ENCODE data around the gene LRRC8E. TPM values are rescaled to one million over a fixed set of nuclear protein-coding genes. Genes with fewer than 3 reads are reported as not detected.
"Not testable (repeated sequence)": the region's sequence is repeated elsewhere in the genome, so short reads cannot be mapped to it uniquely, and the experiment has no call there.

LRRC8E gene
- total RNA-seq, 1 donor from 2014 or later: not detected

DNA sequence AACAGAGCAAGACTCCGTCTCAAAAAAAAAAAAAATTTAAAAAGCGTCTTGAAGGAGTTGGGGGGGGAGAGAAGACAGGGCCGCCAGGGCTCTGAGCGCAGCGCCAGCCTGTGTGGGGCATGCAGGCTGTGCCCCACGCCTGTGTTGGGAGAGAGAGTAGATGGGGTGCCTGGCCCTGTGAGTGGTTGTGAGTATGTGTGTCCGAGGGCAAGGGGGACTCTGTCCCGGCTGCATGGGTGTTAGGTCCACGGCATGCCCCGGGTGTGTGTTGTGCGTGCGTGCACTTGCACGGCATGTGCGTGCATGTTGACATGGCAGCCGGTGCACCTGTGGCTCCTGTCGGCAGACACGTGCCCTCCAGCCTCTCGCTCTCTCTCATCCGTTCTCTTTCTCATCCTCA is 18.8 kb downstream of the LRRC8E start:
- intact Hi-C loops (cut with micrococcal nuclease): no loop called here

DNA sequence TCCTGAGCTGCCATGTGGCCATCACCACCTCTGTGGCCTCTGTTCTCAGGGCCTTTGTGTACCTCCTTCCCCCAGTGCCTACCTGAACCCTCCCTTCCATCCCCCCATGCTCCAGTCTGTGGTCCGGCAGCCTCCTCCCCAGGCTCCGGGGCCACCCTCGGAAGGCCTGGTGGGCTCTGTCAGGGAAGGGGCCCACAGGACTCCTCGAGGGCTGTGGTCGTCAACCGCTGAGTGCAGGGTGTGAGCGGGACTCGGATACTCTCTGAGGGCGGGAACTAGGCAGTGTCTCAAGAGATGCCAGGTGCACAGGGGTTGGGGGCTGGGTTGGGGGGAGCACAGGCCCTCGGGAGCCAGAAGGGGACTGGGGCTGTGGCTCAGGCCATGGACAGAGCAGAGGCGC is 19.2 kb downstream of the LRRC8E start:
- intact Hi-C loops (cut with micrococcal nuclease): no loop called here

DNA sequence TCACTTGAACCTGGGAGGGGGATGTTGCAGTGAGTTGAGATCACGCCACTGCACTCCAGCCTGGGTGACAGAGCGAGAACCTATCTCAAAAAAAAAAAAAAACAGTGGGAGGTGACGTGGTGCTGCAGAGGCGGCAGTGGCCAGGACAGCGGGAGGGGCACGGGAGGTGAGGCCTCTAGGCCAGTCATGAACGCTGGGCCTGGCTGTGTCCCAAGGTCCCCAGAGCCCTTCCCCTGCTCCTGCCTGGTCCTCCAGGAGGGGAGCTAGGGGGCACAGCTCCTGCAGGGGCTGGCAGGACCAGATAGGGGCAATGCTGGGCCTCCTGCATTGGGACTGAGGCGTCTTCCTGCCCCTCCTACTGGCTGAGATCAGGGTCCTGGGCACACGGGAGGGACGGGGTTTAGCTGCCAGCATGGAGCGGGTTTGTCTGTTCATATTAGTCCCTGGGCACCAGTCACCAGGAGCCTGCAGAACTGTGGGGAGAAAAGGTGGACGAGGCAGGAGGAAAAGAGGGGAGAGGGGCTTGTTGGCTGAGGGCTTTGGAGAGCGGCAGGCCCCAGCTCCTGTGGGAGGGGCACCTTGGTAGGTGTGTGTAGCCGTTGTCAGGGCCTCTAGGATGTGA is 19.9 kb downstream of the LRRC8E start:
- intact Hi-C loops (cut with micrococcal nuclease): no loop called here

DNA sequence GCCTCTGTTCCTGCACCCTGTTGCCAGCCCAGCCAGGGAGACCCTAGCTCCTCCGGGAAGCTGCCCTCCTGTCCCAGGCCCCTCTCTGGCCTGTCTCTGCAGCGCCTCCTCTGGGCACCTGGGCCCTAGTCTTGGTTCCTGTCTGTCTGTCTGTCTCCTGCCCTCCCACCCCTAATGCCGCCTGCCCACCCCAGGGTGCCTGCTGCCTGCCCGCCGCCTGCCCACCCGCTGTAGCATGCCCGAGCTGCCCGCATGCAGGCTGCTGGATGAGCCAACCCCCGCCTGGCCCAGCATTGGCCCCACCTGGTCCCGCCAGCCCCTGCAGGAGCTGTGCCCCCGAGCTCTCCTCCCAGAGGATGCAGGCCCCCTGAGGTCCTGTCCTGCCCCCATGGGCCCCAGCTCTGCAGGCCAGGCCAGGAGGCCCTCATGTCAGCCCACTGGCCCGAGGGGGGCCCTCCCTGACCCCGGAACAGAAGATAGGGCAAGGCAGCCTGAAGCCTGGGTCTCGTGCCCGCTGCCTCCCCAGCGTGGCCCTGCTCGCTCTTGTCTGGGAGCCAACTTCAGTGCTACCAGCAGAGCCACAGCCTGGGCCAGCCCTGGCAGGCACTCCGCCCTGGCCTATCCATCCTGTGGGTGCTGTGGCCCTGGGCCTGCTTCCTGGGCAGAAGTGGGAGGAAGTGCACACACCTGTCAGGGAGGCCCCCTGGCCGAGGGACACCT is 20.6 kb downstream of the LRRC8E start:
- intact Hi-C loops (cut with micrococcal nuclease): no loop called here

DNA sequence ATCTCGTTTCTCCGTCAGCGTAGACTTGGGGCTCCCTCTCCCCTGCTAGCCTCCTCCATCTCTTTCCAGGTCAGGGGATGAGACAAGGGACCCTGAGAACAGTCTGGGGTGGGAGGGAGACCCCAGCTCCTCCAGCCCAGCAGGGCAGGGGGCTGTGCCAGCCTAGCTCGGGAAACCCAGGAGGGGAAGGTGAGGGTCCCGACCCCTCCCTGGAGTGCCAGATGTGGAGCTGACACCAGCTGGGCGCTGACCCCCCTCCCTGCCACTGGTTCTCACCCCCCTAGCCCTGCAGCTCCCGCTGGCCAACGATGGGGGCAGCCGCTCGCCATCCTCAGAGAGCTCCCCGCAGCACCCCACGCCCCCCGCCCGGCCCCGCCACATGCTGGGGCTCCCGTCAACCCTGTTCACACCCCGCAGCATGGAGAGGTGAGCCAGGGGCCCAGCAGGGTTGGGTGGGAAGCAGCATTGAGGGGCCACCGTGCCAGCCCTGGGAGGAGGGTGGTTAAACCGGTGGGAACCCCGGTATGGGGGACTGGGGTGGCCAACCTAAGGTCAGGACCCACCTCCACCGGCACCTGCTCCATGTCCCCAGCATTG is 21.3 kb downstream of the LRRC8E start:
- intact Hi-C loops (cut with micrococcal nuclease): no loop called here

DNA sequence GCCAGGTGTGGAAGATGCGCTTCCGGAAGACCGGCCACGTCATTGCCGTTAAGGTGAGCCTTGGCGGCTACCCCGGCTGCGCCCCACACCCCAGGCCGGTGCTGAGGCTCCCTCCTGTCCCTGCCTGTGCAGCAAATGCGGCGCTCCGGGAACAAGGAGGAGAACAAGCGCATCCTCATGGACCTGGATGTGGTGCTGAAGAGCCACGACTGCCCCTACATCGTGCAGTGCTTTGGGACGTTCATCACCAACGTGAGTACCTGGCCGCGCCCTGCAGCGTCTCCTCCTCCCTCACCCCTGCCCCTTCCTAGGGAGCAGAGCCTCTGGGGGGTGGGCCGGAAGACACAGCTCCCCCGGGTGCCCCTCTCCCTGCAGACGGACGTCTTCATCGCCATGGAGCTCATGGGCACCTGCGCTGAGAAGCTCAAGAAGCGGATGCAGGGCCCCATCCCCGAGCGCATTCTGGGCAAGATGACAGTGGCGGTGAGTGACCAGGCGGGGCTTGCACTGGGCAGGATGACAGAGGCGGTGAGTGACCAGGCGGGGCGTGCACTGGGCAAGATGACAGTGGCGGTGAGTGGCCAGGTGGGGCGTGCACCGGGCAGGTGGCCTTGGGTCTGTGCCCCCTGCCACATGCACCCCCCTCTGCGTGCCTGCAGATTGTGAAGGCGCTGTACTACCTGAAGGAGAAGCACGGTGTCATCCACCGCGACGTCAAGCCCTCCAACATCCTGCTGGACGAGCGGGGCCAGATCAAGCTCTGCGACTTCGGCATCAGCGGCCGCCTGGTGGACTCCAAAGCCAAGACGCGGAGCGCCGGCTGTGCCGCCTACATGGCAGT is 22.2 kb downstream of the LRRC8E start:
- intact Hi-C loops (cut with micrococcal nuclease): no loop called here

DNA sequence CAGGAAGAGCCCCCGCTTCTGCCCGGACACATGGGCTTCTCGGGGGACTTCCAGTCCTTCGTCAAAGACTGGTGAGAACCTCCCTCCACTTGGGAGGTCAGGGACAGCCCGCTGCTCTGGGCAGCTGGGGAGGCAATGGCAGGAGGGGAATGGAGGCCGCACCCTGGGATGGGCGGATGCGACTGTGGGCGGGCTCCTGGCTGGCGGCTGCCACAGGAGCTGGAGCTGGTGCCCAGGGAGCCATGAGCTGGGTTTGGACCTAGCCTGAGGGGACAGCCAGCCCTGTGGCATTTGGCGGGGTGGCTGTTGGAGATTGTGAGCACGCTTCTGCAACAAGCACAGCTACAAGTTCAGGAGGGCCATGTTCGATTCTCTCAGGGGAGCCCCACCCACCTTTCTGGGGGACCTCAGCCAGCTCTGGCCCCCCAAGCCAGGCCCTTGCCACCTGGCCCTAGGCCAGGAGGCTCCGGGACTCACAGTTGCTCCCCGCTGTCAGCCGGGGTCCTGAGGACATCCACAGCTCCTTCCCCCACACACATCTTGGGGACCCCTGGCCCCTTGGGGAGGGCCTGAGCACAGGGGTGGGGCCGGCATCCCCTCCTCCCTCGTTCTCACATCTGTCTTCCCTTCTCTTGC is 23.3 kb downstream of the LRRC8E start:
- intact Hi-C loops (cut with micrococcal nuclease): no loop called here

DNA sequence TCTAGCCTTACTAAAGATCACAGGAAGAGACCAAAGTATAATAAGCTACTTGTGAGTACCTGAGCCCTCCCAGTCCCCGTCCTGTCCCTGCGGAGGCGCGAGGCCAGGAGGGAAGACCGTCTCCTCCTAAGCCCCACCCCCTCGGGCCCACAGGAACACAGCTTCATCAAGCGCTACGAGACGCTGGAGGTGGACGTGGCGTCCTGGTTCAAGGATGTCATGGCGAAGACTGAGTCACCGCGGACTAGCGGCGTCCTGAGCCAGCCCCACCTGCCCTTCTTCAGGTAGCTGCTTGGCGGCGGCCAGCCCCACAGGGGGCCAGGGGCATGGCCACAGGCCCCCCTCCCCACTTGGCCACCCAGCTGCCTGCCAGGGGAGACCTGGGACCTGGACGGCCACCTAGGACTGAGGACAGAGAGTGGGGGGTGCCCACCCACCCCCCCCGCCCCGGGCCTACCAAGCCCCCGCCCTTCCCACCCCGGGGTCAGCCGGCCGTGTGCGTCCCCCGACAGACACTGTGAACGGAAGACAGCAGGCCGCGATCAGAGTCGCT is 23.9 kb downstream of the LRRC8E start:
- intact Hi-C loops (cut with micrococcal nuclease): no loop called here

DNA sequence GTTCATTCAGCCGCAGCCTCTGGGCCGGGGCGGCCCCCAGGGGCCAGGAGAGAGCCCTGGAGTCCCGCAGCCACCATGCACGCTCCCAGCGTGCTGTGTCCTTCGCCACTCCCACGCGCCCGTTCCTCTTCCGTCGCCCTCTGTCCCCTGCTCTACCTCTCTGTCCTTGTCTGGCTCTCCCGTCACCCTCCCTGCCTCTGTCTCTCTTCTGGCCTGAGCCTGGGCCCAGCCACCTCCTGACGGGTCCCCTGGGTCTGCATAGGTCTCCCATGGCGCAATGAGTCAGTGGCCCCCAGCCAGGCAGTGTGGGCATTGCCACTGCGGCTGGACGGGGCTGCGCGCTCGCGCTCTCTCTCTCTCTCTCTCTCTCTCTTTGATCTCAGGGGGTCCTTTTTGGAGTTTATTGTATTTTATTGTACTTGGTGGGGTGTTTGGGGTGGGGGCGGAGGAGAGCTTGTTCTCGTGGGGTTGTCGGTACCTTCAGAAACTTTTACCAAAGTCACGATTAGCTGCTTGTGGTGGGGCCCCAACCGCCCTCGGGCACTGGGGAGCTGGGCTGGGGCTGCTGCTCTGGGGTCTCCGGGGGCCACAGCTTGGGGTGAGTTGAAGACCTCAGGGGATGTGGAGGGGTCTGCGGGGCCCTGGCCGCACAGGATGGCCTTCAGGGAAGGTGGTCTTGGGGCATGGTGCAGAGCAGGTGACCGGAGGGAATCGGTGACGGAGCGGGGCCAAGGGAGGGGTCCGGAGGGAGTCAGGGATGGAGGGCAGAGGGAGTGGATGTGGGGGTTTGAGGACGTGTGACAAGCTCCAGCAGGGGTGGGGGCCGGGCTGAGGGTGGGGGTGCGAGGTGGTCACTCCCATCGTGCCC is 24.6 kb downstream of the LRRC8E start:
- intact Hi-C loops (cut with micrococcal nuclease): no loop called here

DNA sequence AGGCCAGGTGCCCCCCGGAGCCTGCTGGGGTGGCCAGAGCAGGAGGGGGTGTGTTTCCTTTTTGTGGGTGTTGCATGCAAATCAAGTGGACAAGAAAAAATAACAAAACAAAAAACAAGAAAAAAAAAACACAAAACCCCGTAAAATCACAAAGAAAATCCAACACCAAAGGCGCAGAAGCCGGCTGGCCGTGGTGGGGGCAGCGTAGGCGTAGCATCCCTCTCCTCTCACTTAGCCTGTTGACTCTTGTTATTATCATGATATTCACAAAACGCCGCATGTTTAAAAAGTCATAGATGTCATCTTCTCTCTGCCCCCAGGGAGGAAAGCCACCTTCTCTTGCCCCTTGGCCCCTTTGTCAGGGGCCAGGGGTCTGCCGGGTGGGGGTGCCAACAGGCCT is 25.3 kb downstream of the LRRC8E start:
- intact Hi-C loops (cut with micrococcal nuclease): no loop called here

DNA sequence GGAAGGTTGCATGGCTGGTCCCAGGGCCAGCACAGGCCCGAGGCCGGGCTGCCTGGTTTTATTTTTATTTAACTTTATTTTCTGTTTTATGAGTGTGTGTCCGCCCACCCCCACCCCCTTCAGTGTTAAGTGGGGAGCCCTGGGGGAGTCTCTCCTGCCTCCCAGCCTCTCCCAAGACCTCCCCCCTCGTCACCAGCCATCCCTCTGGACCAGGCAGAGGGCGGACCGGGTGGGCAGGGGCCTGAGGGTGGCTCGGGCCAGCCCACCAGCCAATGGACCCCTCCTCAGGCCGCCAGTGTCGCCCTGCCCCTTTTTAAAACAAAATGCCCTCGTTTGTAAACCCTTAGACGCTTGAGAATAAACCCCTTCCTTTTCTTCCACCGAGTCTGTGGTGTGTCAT is 25.8 kb downstream of the LRRC8E start:
- intact Hi-C loops (cut with micrococcal nuclease): no loop called here

DNA sequence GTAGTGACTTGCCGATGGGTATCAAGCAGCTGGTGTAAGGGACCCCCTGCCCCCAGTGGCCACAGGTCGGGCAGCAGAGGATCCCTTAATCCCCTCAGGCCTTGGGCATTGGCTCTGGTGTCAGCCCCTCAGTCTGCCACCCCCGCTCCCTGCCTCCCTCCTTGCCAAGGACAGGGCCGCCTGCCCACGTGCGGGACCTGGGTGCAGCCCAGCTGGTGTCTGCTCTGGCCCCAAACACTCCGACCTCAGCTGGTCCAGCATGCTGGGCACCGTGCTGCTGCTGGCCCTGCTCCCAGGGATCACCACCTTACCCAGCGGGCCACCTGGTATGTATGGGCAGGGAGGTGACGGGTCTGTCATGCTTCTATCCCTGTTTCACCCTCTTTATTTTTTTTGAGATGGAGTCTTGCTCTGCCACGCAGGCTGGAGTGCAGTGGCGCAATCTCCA is 26.3 kb downstream of the LRRC8E start, which contains the start of gene TGFBR3L:
Gene TGFBR3L (plus strand): TSS at position 233 of the 448 bp plus-strand sequence.
- intact Hi-C loops (cut with micrococcal nuclease): no loop called here

DNA sequence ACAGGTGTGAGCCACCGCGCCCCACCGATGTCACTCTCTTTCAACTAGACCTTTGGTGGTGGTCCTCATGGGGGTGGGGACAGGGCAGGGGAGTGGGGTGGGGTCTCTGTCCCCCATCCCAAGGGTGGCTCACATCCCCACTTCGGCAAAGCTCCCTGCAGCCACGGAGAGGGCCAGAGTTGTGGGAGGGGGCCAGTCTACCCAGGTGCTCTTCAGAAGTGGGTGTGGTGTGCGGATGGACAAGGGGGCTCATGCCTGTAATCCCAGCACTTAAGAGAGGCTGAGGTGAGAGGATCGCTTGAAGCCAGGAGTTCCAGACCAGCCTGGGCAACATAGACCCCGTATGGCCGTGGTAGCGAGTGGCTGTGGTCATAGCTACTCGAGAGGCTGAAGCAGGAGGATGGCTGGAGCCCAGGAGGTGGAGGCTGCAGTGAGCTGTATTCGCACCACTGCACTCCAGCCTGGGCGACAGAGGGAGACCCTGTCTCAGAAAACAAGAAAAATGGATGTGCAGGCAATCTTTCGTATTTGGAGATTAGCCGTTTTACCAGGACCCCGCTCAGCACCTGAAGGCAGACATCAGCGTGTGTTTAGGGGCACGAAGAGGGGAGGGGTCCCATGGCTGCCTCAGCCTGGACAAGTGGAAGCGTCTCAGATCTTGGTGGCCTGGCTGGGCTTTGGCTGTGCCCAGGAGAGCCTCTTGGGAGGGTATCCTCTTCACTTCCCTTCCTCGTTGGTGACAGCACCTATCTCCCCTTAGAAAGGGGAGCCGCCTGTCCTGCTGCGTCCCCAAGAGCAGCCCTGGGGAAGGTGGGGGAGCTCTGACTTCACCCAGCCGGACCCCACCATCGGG is 27.2 kb downstream of the LRRC8E start:
- intact Hi-C loops (cut with micrococcal nuclease): no loop called here

DNA sequence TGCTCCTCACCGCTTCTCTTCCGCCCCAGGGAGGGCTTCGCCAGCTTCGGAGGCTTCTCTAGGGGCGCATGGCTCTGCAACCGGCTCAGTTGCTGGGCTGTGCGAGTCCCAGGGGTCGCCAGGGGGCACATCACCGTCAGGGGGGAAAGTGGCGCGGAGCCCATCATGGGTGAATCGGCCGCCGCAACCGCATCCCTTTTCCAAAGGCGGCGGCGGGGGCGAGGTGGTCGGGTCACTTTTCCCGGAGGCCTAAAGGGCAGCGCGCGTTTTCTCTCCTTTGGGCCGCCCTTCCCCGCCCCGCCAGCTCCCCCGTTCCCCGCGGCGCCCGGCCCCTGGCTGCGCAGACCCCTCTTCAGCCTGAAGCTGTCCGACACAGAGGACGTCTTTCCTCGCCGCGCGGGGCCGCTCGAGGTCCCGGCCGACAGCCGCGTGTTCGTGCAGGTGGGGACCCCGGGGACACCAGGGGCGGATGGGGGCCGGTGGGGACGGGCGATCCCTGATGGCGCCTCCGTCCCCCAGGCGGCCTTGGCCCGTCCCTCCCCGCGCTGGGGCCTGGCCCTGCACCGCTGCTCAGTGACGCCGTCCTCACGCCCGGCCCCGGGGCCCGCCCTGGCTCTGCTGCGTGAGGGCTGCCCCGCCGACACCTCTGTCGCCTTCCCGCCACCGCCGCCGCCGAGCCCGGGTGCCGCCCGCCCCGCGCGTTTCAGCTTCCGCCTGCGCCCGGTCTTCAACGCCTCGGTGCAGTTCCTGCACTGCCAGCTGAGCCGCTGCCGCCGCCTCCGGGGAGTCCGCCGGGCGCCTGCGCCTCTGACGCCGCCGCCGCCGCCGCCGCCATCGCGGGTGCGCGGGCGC is 28.0 kb downstream of the LRRC8E start:
- intact Hi-C loops (cut with micrococcal nuclease): no loop called here

DNA sequence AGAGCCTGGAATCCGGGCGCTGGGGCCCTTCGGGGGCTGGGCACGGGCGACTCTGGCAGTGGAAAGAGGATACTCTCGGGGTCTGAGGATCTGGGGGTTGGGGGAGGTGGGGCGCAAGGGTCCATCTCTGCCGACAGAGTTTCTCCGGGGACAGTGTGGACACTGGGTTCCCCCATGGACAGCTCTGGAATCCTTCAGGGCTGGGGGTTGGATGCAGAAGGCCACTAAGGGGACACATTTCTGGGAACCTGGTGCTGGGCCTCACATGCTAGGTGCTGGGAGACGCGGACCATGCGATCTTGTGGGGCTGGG is 28.6 kb downstream of the LRRC8E start:
- intact Hi-C loops (cut with micrococcal nuclease): no loop called here

DNA sequence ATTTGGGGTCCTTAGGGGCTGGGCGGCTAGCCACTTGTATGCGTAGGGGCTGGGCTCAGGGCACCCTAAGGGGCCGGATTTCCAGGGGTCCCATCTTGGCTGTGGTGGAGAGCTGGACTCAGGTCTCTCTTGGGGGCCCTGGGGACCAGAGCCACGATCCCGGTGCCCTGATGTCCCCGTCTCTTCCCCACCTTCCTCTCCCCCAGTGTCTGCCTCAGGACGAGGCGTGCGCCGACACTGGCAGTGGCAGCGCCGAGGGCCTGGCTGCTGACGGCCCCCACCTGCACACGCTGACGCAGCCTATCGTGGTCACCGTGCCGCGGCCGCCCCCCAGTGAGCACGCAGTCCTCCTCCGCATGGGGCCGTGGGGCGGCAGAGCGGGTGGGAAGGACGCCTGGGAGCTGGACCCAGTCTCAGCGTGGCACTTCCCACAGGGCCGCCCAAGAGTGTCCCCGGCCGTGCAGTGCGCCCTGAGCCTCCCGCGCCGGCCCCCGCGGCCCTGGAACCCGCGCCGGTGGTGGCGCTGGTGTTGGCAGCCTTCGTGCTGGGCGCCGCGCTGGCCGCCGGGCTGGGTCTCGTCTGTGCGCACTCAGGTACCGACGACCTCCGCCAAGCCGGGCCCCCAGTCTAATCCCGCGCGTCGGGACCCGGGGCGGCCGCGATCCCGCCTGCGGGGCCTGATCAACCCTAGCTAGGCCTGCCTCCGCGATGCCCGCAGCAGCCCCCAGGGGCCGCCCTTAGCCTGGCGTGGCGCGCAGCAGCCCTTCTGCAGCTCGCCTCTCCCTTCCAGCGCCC is 29.2 kb downstream of the LRRC8E start:
- intact Hi-C loops (cut with micrococcal nuclease): no loop called here

DNA sequence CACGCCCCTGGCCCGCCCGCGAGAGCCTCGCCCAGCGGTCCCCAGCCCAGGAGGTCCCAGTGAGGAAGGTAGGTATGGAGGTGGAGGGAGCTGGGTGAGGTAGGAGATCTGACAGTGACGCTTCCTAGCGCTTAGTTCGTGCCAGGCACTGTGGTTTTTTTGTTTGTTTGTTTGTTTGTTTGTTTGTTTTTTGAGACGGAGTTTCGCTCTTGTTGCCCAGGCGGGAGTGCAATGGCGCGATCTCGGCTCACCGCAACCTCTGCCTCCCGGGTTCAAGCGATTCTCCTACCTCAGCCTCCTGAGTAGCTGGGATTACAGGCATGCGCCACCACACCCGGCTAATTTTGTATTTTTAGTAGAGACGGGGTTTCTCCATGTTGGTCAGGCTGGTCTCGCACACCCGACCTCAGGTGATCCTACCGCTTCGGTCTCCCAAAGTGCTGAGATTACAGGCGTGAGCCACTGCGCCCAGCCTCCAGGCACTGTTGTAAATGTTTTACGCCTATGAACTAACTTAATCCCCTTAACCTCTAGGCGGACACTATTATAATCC is 29.8 kb downstream of the LRRC8E start:
- intact Hi-C loops (cut with micrococcal nuclease): not testable (repeated sequence)
